Limb (tissue), 2 donors: Measurements from ENCODE around the gene NHERF2.

ENCODE experiments used
- DNase-seq, 2 donors: peaks; one replicate each; pipeline ENCODE4 v3.0.0-alpha.2; 2016; ENCODE audit errors: extremely low spot score in 2 of 2

Gene NHERF2

DNA sequence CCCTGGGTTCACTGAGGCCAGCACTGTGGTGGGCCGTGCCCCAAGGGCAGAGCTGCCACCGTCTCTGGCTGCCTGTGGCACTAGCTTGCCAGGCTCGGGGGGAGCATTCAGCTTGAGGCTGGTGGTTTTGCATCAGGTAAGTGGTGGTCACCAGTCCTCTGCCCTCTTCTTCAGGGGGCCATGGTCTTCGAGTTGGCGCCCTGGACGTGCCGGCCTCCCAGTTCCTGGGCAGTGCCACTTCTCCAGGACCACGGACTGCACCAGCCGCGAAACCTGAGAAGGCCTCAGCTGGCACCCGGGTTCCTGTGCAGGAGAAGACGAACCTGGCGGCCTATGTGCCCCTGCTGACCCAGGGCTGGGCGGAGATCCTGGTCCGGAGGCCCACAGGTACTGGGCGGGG lies 53.3 kb downstream of the NHERF2 start:
- DNase-seq: no peak

DNA sequence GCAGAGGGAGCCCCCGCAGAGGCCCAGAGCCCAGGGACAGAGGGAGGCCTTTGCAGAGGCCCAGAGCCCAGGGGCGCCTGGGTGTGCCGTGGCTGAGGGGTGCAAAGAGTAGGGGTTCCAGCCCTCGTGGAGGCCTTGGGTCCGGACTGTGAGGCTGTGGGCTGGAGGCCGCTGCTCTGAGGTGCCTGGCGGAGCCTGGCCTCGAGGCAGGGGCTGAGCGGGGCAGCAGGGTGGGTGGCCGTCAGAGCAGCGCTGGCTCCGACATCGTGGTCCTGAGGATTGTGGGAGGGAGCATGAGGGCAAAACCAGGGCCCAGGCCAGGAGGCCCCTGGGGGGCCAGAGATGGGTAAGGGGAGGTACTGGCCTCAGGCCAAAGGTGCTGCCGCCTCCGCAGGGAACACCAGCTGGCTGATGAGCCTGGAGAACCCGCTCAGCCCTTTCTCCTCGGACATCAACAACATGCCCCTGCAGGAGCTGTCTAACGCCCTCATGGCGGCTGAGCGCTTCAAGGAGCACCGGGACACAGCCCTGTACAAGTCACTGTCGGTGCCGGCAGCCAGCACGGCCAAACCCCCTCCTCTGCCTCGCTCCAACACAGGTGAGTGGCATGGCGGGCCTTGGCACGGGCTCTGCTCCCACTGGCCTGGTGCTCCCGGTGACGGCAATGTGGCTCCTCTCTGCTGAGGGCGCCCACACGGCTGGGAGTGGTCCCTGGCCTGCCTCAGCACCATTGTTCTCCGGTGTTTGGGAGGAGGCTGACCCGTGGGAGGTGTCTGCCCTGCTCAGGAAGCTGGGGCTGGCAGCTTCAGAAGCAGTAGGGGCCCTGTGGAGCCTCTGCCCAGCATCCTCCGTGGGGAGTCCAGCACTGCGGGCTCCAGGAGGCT lies 54.7 kb downstream of the NHERF2 start:
- DNase-seq: no peak

DNA sequence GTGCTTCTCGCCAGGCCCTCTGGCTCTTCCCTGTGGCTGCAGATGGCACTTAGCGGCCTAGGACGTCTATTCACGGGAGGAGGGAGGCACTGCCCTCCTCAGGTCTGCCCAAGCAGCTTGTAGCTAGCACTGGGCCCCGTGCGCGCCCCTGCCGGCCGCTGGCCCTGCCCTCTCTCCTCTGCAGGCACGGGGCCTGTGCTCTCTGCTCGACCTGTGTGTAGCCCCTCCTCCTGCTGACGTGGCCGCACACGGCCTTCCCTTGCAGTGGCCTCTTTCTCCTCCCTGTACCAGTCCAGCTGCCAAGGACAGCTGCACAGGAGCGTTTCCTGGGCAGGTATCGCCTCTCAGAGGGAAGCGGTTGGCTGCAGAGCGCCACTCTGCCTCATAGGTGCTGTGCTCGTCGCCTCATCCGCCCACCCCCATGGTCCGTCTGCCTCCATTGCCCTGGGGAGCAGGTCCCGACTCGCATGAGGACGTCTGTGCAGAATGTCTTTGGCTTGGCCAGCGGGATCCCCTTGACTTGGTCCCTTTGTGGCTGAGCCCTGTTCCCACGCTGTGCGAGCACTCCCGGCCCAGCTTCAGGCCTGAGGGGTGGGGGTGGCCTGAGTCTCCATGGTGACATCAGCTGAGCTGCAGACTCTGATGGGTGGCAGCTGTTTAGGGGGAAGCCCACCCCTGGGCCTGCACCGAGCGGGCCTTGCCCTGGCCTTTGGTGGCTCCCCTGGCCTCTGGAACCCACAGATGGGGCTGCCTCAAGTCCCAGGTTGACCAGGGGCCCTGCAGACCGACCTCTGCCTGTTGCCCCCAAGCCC lies 55.7 kb downstream of the NHERF2 start:
- DNase-seq: no peak

DNA sequence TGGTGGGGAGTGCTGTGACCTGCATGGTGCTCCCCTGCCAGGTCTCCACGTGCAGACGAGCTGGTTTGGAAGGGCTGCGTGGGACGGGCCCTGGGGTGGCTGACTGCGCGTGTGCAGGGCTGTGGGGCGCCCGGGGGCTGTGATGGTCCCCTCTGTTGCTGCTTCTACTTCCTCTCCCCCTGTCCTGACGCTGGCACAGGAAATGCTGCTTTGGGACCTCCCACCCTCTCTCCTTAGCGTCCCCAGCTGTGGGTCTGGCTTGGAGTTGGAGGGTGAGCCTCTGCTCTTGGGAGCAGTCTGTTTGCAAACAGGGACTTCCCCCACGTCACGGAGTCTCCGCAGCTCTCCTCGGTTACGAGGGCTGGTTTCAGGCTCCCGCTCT lies 56.3 kb downstream of the NHERF2 start:
- no peak for DNase-seq

DNA sequence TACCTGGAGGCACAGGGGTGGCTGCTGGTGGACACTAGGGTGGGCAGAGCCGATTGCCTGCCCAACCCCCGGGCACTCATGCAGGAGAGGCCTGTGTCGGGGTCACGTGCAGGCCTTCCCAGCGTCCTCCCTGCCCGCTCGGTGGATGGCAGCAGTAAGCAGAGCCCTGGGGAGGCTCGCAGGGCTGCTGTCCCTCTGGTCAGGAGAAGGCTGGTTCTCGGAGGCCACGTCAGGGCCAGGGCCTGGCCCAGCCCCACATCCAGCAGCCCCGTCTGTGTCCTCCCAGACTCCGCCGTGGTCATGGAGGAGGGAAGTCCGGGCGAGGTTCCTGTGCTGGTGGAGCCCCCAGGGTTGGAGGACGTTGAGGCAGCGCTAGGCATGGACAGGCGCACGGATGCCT lies 56.7 kb downstream of the NHERF2 start:
- no peak for DNase-seq

DNA sequence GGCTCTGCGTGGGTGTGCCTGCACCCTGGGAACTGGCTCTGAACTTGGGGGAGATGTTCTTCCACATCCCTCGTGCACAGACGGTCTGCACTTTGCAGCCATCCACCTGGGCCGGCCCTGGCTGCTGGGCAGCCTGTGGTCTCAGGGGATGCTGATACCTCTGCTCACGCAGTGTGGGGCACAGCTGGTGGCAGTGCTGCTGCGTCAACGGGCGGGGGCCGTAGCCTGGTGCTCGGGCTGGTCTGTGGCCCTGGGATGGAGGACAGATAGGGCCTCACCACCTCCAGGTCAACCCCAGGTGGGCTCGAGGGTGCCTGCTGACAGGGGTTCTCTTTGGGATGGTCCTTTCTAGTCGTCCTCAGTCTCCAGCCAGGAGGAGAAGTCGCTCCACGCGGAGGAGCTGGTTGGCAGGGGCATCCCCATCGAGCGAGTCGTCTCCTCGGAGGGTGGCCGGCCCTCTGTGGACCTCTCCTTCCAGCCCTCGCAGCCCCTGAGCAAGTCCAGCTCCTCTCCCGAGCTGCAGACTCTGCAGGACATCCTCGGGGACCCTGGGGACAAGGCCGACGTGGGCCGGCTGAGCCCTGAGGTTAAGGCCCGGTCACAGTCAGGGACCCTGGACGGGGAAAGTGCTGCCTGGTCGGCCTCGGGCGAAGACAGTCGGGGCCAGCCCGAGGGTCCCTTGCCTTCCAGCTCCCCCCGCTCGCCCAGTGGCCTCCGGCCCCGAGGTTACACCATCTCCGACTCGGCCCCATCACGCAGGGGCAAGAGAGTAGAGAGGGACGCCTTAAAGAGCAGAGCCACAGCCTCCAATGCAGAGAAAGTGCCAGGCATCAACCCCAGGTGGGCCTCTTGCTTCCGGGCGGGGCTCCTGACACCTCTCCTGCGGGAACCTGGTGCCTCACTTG lies 57.4 kb downstream of the NHERF2 start:
- DNase-seq: no peak

DNA sequence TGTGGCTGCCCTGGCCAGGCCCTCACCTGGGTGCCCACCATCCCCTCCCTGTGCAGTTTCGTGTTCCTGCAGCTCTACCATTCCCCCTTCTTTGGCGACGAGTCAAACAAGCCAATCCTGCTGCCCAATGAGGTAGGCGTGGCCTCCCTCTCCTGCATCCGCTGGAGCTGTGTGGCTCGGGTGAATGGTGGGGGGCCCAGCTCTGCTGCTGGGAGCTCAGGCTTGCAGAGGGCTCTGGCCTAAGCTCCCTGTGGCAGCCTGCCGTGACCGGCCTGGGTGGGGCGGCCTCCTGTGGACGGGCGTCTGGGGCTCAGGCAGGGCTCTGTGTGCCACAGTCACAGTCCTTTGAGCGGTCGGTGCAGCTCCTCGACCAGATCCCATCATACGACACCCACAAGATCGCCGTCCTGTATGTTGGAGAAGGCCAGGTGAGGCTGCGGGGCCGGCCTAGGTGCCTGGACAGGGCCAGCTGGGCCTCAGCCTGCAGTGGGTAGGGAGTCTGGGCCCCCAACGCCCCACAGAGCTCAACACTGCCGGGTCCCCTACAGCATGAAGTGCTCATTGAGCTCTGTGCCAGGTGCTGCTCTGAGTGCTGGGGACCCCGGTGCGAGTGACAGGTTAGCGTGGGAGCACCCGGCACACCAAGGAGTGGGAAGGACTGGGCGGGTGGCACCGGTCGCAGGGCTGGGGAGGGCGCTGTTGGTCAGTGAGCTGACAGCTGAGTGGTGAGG lies 58.4 kb downstream of the NHERF2 start:
- no peak for DNase-seq

DNA sequence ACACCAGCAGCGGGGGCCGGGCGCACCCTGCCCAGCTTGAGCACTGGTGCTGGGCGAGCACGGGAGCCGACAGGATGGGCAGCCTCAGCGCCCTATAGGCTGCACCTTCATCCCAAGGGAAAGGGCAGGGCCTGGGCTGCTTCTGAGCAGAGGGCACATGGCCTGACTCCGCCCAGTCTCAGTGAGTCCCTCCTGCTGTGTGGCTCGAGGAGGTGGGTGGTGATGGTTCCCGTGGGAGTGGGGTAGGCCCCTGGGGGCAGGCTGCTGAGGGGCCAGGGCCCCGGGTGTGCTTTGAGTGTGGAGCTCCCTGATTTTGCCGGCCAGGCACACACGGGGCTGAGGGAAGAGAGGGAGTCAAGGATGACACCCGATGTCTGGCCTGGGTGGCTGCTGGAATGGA lies 59.0 kb downstream of the NHERF2 start:
- no peak for DNase-seq

DNA sequence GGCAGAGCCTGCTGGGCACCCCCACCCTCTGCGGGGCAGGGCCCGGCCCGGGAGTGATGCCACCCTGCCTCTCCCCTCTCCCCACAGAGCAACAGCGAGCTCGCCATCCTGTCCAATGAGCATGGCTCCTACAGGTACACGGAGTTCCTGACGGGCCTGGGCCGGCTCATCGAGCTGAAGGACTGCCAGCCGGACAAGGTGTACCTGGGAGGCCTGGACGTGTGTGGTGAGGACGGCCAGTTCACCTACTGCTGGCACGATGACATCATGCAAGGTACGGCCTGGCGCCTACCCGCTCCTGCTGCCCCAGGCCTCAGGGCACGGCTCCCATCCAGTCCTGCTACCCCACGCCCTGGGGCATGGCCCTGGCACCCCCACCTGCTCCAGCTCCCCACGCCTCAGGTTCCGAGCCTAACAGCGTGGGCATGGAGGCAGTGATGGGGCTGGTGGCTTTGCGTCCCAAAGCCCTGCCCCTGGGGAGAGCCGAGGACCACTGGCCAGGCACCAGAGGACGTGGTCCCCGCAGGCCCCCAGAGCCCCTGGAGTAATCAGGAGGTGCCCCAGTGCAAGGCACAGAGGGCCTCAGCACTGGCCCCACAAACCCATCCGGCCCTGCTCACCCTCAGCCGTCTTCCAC lies 59.5 kb downstream of the NHERF2 start:
- no peak for DNase-seq

DNA sequence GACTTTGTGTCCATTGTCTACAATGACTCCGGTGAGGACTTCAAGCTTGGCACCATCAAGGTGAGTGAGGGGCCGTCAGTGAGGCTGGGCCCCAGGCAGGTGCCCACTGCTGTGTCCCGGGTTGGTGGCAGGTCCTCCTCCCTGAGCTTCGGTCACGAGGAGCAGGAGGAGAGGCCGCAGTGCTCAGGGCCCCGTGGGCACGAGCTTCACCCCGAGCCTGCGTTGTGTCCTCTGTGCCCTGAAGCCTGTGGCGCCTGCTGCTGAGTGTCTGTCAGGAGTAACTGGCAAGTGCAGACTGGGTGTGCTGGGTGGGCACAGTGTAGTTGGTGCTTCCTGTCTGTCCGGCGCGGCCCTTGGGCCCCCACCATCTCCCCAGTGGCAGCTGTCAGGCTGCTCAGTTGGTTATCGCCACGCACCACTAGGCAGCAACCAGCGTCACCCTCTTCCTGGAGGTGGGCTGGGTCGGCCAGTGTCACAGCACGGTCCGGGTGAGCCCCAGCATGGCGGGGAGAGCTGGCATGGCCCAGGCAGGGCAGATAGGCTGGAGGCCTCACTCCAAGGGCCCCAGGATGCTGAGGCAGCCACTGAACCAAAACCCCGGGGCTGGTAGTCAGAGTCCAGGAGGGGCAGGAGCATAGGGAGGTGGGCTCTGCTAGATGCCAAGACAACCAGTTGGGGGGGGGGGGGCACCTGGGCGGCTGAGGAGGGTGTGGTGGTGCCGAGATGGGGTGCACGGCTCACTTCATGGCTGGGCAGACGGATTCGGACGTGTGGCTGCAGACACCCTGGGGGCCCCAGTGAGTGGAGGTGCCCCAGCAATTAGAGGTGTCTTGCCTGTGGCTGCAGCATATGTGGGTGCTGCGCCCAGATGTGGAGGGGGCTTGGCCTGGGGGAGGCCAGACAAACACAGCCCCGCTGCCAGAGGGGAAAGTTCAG lies 60.4 kb downstream of the NHERF2 start:
- no peak for DNase-seq

DNA sequence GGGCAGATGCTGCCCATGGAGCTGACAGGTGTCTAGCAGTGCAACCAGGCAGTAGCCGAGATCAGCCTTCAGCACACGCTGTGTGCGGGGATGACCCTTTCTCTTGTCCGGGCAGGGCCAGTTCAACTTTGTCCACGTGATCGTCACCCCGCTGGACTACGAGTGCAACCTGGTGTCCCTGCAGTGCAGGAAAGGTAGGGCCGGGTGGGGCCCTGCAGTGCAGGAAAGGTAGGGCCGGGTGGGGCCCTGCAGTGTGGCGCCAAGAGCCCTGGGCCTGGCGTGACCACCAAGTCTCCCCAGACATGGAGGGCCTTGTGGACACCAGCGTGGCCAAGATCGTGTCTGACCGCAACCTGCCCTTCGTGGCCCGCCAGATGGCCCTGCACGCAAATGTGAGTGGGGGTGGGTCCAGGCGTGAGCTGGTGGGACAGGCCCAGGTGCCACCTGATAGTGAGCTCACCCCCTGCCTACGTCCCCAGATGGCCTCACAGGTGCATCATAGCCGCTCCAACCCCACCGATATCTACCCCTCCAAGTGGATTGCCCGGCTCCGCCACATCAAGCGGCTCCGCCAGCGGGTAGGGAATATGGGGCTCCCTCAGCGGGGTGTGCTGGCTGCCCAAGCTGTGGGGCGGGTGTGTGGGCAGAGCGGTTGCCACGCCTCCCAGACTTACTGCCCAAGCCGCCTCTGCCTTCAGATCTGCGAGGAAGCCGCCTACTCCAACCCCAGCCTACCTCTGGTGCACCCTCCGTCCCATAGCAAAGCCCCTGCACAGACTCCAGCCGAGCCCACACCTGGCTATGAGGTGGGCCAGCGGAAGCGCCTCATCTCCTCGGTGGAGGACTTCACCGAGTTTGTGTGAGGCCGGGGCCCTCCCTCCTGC lies 61.3 kb downstream of the NHERF2 start:
- DNase-seq: no peak
